ENCODE measurements around the gene MARS1. TPM values are rescaled to one million over a fixed set of nuclear protein-coding genes. Genes with fewer than 3 reads are reported as not detected.

Gene MARS1
- polyA plus RNA-seq, 1 donor = 138 TPM

- DNase-seq = no peak
Measured at GRCh38 chr12:57470970-57471656, 16.8 kb upstream of the MARS1 start.

GRCh38 chr12:57471661-57472060 lies 16.2 kb upstream of the MARS1 start:
- no peak for DNase-seq

- no peak for DNase-seq
Measured at GRCh38 chr12:57472391-57472790, 15.5 kb upstream of the MARS1 start.

GRCh38 chr12:57473392-57473791 lies 14.5 kb upstream of the MARS1 start:
- no peak for DNase-seq

- no peak for DNase-seq
Measured at GRCh38 chr12:57473886-57474285, 14.0 kb upstream of the MARS1 start.

- DNase-seq = no peak
Measured at GRCh38 chr12:57474430-57474829, 13.4 kb upstream of the MARS1 start.

GRCh38 chr12:57474862-57475261 lies 13.0 kb upstream of the MARS1 start:
- DNase-seq = no peak

GRCh38 chr12:57475271-57476161 lies 12.4 kb upstream of the MARS1 start:
- no peak for DNase-seq

- no peak for DNase-seq
Measured at GRCh38 chr12:57476162-57476992, 11.5 kb upstream of the MARS1 start.

- DNase-seq = no peak
Measured at GRCh38 chr12:57476993-57477709, 10.7 kb upstream of the MARS1 start.

GRCh38 chr12:57477710-57478681 lies 9.9 kb upstream of the MARS1 start:
- DNase-seq = no peak

GRCh38 chr12:57479043-57479375 lies 8.9 kb upstream of the MARS1 start:
- DNase-seq = no peak

GRCh38 chr12:57479376-57480115 lies 8.3 kb upstream of the MARS1 start, which contains the start of gene ARHGAP9:
Gene ARHGAP9, minus strand, starts transcription at chr12:57479866. Its CDS starts 460 bp downstream, at chr12:57479406.
- no peak for DNase-seq

GRCh38 chr12:57481671-57482070 lies 6.2 kb upstream of the MARS1 start:
- DNase-seq = no peak

- DNase-seq = no peak
Measured at GRCh38 chr12:57483466-57483865, 4.4 kb upstream of the MARS1 start.

GRCh38 chr12:57485695-57486094 lies 2.2 kb upstream of the MARS1 start:
- DNase-seq = no peak

- DNase-seq = no peak
Measured at GRCh38 chr12:57487055-57487596, 742 bp upstream of the MARS1 start.

- no peak for DNase-seq
Measured at GRCh38 chr12:57488402-57489156, 711 bp downstream of the MARS1 start.

- no peak for DNase-seq
Measured at GRCh38 chr12:57489157-57489641, 1.3 kb downstream of the MARS1 start.

Data from left kidney (tissue), 2 donors.